ENCODE data around the gene CELSR1. TPM values are rescaled to one million over a fixed set of nuclear protein-coding genes. Genes with fewer than 3 reads are reported as not detected.

The CELSR1 gene
- total RNA-seq, 1 donor from 2014 or later = 16.0 TPM

DNA sequence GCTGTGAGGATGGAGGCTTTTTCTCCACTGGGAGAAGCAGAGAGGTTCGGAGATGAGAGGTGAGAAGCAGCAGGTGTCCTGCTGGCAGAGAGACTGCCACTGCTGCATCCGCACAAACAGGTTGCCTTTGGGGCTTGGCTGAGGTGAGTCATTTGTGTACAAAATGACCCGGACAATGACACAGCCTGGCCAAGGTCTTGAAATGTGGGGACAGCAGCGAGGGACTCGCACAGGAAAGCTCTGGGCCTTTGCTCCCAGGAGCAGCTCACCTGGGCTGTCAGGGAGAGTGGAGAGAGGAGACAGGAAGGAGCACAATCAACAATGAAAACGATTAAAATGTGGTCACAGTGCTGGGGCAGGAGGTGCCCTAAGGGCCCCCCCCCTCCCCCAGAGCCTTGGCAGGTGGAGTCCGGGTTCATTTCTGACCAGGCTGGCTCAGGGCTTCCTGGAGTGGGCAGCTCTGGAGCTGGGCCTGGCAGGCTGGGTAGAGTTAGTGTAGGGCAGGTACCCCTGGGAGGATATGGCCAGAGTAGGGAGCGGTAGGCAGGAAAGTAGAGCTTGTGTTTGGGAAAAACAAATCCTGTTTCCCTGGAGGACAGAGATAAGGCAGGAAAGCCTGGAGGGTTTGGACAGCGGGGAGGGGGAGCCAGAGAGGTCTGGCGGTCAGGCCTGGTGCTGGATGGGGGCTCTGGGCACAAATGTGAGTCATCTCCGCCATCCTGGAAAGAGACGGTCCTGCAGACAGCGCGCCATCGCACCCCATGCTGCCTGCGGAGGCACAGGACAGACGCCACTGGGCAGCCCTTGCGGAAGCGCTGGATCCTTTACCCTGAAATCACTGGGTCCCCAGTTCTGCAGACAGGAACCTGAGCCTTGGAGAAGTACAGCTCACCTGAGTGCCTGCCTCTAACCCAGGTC is 37.8 kb upstream of the CELSR1 start:
- no peaks in the 10 kb centered on the region for H3K36me3 Mint-ChIP-seq (ENCODE audit: unreplicated experiment)
- TF ChIP-seq, protein P1, sequence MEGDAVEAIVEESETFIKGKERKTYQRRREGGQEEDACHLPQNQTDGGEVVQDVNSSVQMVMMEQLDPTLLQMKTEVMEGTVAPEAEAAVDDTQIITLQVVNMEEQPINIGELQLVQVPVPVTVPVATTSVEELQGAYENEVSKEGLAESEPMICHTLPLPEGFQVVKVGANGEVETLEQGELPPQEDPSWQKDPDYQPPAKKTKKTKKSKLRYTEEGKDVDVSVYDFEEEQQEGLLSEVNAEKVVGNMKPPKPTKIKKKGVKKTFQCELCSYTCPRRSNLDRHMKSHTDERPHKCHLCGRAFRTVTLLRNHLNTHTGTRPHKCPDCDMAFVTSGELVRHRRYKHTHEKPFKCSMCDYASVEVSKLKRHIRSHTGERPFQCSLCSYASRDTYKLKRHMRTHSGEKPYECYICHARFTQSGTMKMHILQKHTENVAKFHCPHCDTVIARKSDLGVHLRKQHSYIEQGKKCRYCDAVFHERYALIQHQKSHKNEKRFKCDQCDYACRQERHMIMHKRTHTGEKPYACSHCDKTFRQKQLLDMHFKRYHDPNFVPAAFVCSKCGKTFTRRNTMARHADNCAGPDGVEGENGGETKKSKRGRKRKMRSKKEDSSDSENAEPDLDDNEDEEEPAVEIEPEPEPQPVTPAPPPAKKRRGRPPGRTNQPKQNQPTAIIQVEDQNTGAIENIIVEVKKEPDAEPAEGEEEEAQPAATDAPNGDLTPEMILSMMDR (IDR thresholded peaks at IDR 0.05) = no peak

DNA sequence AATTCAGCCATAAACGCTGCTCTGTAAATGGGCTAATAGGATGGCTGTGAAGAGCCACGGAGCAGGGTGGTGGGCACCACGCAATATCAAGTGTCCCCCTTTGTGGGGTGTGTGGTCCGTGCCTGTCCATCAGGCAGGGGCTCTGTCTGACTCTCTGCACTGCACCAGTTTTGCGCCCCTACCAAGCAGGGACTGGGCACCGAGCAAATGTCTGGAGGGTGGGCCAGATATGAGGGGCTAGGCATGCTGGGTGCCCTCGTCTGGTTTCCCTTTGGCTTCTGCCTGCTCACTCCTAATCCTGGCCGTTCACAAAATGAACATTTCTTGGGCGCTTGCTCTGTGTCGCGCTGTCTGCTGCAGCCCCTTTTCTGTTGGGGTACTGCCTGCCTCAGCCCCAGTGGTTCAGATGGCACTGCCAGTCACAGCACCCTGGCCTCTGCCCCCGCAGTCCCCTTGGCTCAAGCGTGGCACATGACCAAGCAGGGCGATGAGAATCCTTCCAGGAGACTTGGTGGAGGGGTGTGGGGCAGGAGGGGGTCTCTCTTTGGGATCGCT is 37.1 kb upstream of the CELSR1 start:
- peaks cover 32% of the 10 kb centered on the region for H3K4me1 Mint-ChIP-seq (ENCODE audit: unreplicated experiment)
- no peaks in the 10 kb centered on the region for H3K36me3 Mint-ChIP-seq (ENCODE audit: unreplicated experiment)
- no peaks in the 10 kb centered on the region for H3K27me3 Mint-ChIP-seq (ENCODE audit: unreplicated experiment)
- DNase-seq (ENCODE audit: extremely low spot score, unreplicated experiment) = no peak
- no peak overlapping the region for H3K4me3 Mint-ChIP-seq (ENCODE audit: unreplicated experiment)
- H3K27ac Mint-ChIP-seq (ENCODE audit: unreplicated experiment) = no peak overlapping the region
- TF ChIP-seq, protein P1 (IDR thresholded peaks at IDR 0.05) = no peak
- peaks cover 15% of the 10 kb centered on the region for H3K9me3 Mint-ChIP-seq (ENCODE audit: unreplicated experiment)

More for the DNA sequence above, 37.8 kb upstream of the CELSR1 start:
- peak overlapping the region; percentile 73 for H3K4me3 Mint-ChIP-seq (ENCODE audit: unreplicated experiment)
- no peak for DNase-seq (ENCODE audit: extremely low spot score, unreplicated experiment)
- H3K9me3 Mint-ChIP-seq (ENCODE audit: unreplicated experiment) = peaks cover 15% of the 10 kb centered on the region
- no peaks in the 10 kb centered on the region for H3K27me3 Mint-ChIP-seq (ENCODE audit: unreplicated experiment)
- peak overlapping the region; percentile 59 for H3K27ac Mint-ChIP-seq (ENCODE audit: unreplicated experiment)
- H3K4me1 Mint-ChIP-seq (ENCODE audit: unreplicated experiment) = peaks cover 39% of the 10 kb centered on the region

DNA sequence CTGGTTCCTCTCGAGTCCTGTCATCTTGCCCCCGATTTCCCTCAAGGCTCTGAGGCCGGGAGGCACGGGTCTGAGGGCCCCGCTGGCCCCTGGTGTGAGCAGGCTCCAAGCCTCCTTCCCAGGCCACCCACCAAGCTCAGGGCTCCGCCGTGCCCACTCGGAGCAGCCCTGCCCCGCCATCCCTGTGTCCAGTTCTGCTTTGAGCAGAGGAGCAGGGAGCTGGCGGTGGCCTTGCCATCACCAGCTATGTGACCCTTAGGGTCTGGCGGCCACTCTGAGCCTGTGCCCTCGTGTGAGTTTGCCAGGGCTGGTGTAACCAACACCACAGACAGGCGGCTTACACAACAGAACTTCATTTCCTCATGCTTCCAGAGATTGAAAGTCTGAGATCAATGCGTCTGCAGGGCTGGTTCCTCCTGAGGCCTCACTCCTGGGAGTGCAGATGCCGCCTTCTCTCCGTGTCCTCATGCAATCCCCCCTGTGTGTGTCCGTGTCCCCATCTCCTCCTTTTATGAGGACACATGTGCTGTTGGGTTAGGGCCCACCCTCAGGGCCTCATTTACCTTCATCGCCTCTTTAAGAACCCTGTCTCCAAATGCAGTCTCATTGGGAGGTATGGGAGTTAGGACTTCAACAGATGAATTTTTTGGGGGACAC is 36.5 kb upstream of the CELSR1 start:
- Mint-ChIP-seq H3K27me3 (ENCODE audit: unreplicated experiment) (no peaks in the 10 kb centered on the region), H3K27ac (ENCODE audit: unreplicated experiment) (no peak overlapping the region), H3K36me3 (ENCODE audit: unreplicated experiment) (no peaks in the 10 kb centered on the region), H3K4me3 (ENCODE audit: unreplicated experiment) (no peak overlapping the region), H3K4me1 (ENCODE audit: unreplicated experiment) (peaks cover 26% of the 10 kb centered on the region), H3K9me3 (ENCODE audit: unreplicated experiment) (peaks cover 15% of the 10 kb centered on the region)
- TF ChIP-seq, protein P1 (IDR thresholded peaks at IDR 0.05) = no peak
- DNase-seq (ENCODE audit: extremely low spot score, unreplicated experiment) = no peak

DNA sequence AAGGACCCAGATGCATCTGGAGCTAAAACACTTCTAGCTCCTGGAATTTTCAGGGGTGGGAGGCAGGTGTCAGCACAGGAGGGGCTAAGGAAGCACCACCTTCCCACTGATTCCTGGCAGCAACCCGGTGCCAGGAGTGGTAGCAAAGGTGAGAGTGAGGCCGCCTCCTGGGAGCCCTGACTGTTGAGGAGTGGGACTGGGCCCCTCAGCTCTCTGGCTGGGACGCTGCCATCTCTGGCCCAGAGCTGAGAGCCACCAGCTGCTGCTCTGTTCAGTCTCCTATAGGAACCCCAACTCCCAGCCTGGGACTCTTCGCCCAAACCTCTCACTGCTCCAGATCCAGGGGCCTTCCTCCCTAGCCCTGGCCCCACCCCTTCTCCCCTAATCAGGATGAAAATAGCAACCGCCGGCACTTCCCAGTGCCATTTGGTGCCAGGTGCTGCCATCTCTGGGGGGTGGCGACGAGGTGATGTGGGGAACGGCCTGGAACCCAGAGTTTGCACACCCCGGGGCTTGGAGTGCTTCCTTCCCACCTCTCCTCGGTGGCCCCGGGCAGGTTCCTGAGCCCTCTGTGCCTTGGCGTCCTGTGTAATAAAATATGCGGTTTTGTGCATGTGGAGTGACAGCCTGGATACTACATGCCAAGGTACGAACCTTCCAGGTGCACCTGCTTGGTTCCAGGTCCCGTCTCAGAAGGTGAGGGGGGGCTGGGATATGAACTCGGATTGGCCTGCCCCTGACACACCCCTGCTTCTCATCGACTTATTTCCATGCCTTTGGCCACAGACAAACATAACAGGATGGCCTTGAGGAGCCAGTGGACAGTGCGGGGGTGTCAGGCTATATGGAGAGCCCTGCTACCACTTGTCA is 35.7 kb upstream of the CELSR1 start:
- H3K9me3 Mint-ChIP-seq (ENCODE audit: unreplicated experiment) = peaks cover 15% of the 10 kb centered on the region
- H3K4me3 Mint-ChIP-seq (ENCODE audit: unreplicated experiment) = no peak overlapping the region
- H3K27ac Mint-ChIP-seq (ENCODE audit: unreplicated experiment) = no peak overlapping the region
- no peak for DNase-seq (ENCODE audit: extremely low spot score, unreplicated experiment)
- no peaks in the 10 kb centered on the region for H3K27me3 Mint-ChIP-seq (ENCODE audit: unreplicated experiment)
- TF ChIP-seq, protein P1 (IDR thresholded peaks at IDR 0.05) = no peak
- H3K36me3 Mint-ChIP-seq (ENCODE audit: unreplicated experiment) = no peaks in the 10 kb centered on the region
- H3K4me1 Mint-ChIP-seq (ENCODE audit: unreplicated experiment) = peaks cover 18% of the 10 kb centered on the region
